Stimulated activated CD4-positive, alpha-beta T cell treated with anti-CD3 and anti-CD28 coated beads, Interleukin-1b, Interleukin-23, amount 100 ng/mL, for 1 hour (primary cell): ENCODE measurements around the gene ARHGAP23.
"Not testable (repeated sequence)": the region's sequence is repeated elsewhere in the genome, so short reads cannot be mapped to it uniquely, and the experiment has no call there.

Experiments used
- DNase-seq, 2 donors: peaks; one replicate each; pipeline ENCODE4 v3.0.0-alpha.2; 2020; ENCODE audit warnings: low read depth in 2 of 2

Gene ARHGAP23

GRCh38 chr17:38460716-38461630, 32.7 kb downstream of the ARHGAP23 start:
- no peak for DNase-seq

- no peak for DNase-seq
Observed at GRCh38 chr17:38461683-38462082, 33.4 kb downstream of the ARHGAP23 start.

GRCh38 chr17:38463451-38463858, 35.2 kb downstream of the ARHGAP23 start:
- DNase-seq: no peak

GRCh38 chr17:38464251-38464722, 36.0 kb downstream of the ARHGAP23 start:
- no peak for DNase-seq

- DNase-seq: no peak
Observed at GRCh38 chr17:38464723-38465390, 36.6 kb downstream of the ARHGAP23 start.

- no peak for DNase-seq
Observed at GRCh38 chr17:38465391-38466345, 37.4 kb downstream of the ARHGAP23 start.

- no peak for DNase-seq
Observed at GRCh38 chr17:38466346-38467315, 38.4 kb downstream of the ARHGAP23 start.

- no peak for DNase-seq
Observed at GRCh38 chr17:38467491-38467890, 39.2 kb downstream of the ARHGAP23 start.

- no peak for DNase-seq
Observed at GRCh38 chr17:38469875-38470274, 41.6 kb downstream of the ARHGAP23 start.

GRCh38 chr17:38471253-38471652, 43.0 kb downstream of the ARHGAP23 start:
- not testable (repeated sequence) for DNase-seq

- DNase-seq: not testable (repeated sequence)
Observed at GRCh38 chr17:38474666-38475065, 46.4 kb downstream of the ARHGAP23 start.

- no peak for DNase-seq
Observed at GRCh38 chr17:38476549-38476948, 48.3 kb downstream of the ARHGAP23 start.

- DNase-seq: not testable (repeated sequence)
Observed at GRCh38 chr17:38477417-38477816, 49.2 kb downstream of the ARHGAP23 start.

- not testable (repeated sequence) for DNase-seq
Observed at GRCh38 chr17:38477951-38478350, 49.7 kb downstream of the ARHGAP23 start.

- DNase-seq: not testable (repeated sequence)
Observed at GRCh38 chr17:38478667-38479066, 50.4 kb downstream of the ARHGAP23 start.

- not testable (repeated sequence) for DNase-seq
Observed at GRCh38 chr17:38482039-38482699, 53.9 kb downstream of the ARHGAP23 start.

- DNase-seq: not testable (repeated sequence)
Observed at GRCh38 chr17:38482700-38483043, 54.4 kb downstream of the ARHGAP23 start.

GRCh38 chr17:38484242-38485145, 56.2 kb downstream of the ARHGAP23 start:
- peak in 1 of 2 donors; percentile 42 for DNase-seq

GRCh38 chr17:38485146-38485468, 56.8 kb downstream of the ARHGAP23 start:
- no peak for DNase-seq
